ENCODE data around the gene PI4K2B.

- TF ChIP-seq CTCF (IDR thresholded peaks at IDR 0.05) (no peak), EP300 (IDR thresholded peaks at IDR 0.05) (no peak)
Measured at GRCh38 chr4:25212822-25213221, 21.0 kb upstream of the PI4K2B start.
